HG02623 (cell line): ENCODE results near the gene DCAF15.
A peak's percentile ranks its signal among the peaks of the same experiment; 100 is the strongest.
"Not testable (repeated sequence)": the region's sequence is repeated elsewhere in the genome, so short reads cannot be mapped to it uniquely, and the experiment has no call there.

Experiments
- ATAC-seq: cut with Tn5 transposase; IDR thresholded peaks from one replicate; pipeline ENCODE4 v1.9.1; 2021; ENCODE audit warnings: moderate library complexity; ENCODE audit not compliant: unreplicated experiment

The DCAF15 gene

DNA sequence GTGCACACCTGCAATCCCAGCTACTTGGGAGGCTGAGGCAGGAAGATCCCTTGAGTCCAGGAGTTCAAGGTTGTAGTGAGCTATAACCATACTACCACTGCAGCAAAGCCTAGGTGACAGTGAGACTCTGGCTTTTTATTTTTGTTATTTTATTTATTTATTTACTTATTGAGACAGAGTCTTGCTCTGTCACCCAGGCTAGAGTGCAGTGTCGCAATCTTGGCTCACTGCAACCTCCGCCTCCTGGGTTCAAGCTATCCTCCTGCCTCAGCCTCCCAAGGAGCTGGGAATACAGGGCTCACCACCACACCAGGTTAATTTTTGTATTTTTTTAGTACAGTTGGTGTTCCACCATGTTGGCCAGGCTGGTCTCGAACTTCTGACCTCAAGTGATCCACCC is 21.2 kb downstream of the DCAF15 start:
- ATAC-seq = not testable (repeated sequence)

GRCh38 chr19:13974073-13974472 is 21.8 kb downstream of the DCAF15 start:
- ATAC-seq = no peak

GRCh38 chr19:13975870-13976269 is 23.6 kb downstream of the DCAF15 start:
- ATAC-seq = no peak

- ATAC-seq = no peak
These were observed 24.1 kb downstream of the DCAF15 start for GRCh38 chr19:13976446-13976845.

DNA sequence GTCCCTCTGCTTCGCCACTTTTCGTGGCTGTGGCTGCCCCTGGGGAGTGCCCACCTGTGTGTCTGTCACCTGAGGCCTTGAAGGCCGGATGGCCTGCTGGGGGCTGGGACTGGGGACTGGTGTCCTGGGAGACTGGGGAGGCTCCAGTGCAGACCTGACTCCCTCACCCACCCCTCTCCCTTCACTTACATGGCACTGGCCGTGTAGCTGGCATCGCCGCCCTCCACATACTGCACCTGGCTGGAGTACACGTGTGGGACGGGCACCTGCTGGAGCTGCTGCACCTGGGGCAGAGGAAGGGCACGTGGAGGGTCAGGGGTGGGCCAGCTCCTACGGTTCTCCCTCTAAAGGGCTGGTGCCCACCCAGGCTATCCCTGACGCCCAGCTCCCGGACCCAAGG is 25.5 kb downstream of the DCAF15 start:
- no peak for ATAC-seq

GRCh38 chr19:13978351-13979243 is 26.3 kb downstream of the DCAF15 start:
- ATAC-seq = no peak

GRCh38 chr19:13979244-13979615 is 26.9 kb downstream of the DCAF15 start:
- no peak for ATAC-seq

DNA sequence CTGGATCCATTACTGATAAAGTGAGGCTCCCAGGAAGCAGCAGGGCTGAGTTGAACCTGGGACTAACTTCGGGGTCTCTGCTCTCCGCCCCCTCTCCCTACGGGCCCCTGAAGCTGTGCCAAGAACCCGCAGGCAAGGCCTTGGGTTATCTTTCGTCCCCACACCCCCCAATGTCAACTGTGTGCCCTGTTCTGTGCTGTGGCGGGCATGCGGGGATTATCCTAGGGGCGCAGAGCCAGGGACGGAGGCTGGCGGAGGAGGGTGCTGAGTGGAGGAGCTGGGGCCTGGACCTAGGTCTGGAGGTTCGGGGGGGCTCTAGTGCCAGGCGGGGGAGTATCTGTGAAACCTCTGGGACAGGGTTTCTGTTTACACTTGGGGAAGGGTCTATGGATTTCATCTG is 27.4 kb downstream of the DCAF15 start:
- ATAC-seq = no peak

GRCh38 chr19:13980340-13980739 is 28.0 kb downstream of the DCAF15 start:
- ATAC-seq = no peak

GRCh38 chr19:13981021-13981420 is 28.7 kb downstream of the DCAF15 start:
- no peak for ATAC-seq

DNA sequence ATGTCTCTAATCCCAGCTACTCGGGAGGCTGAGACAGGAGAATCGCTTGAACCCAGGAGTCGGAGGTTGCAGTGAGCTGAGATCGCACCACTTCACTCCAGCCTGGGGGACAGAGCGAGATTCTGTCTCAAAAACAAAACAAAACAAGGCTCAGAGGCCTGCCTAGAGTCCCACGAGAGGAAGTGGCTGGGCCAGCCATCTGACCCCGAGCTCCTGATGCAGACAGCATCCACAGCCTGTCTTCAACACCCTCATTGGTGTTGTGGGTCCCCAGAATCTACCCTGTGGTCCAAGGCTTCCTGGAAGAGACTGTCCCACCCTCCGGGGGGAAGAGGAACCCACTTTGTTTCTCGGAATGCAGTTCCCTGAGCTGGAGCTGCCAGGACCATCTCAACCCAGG is 29.2 kb downstream of the DCAF15 start:
- no peak for ATAC-seq

DNA sequence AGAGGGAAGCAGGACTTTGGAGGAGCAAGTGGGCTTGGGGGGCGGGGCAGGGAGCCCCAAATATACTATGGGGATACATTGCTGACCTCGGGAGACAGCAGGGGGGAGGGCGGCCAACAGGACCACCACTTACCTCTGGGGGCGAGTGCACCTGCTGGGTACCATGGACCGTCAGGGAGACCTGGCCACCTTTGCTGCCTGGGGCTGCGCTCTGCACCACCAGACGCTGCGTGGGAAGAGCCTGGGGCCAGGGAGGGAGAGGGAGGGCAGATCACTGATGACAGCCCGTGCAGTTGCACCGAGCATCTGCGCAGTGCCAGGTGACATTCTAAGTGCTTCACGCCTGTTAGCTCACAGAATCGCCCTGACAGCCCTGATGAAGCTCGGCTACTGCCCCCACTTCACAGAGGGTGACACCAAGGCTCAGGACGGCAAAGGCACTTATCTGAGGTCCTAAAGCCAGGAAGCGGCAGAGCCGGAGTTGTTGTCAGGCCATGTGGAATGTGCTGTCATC is 29.7 kb downstream of the DCAF15 start:
- no peak for ATAC-seq

DNA sequence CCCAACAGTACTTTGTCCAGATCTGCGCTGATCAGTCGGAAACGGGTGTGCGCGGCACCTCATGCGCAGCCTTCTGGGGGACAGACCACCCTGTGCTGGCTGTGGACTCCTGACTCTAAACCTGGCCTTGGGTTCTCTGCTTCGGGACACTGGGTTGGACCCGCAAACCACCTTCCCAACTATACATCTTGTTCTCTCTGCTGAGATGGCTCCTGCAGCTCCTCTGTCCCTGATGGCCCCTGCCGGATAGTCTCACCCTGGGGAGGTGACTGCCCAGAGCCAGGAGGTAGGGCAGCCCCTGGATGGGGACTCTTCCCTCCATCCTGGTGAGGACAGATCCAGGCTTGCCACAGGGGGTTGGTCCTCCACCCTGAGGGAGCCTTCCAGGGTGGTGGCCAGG is 30.5 kb downstream of the DCAF15 start:
- no peak for ATAC-seq

- no peak for ATAC-seq
These were observed 31.0 kb downstream of the DCAF15 start for GRCh38 chr19:13983213-13983889.

DNA sequence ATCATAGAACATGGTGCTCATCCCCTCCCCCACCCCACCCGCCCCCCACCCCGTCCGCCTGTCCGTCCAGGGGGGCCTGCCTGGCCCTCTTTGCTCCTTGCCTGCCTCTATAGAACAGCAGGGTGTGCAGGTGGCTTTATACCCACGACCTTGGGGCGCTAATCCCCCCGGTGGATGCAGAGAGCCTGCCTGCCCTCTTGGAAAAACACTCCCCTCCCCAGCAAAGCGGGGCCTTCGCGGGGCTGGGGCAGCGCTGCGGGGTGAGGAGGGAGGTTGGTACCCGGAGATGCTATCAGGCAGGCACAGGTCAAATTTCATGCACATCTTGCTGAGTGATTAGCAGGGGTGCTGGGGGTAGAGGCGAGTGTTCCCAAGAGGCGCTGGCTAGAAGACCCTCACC is 31.9 kb downstream of the DCAF15 start:
- ATAC-seq = no peak

- no peak for ATAC-seq
These were observed 32.8 kb downstream of the DCAF15 start for GRCh38 chr19:13984875-13985741.

- peak; percentile 14 for ATAC-seq
These were observed 33.5 kb downstream of the DCAF15 start for GRCh38 chr19:13985771-13986347.

- ATAC-seq = peak; percentile 69
These were observed 34.1 kb downstream of the DCAF15 start for GRCh38 chr19:13986348-13986904.

DNA sequence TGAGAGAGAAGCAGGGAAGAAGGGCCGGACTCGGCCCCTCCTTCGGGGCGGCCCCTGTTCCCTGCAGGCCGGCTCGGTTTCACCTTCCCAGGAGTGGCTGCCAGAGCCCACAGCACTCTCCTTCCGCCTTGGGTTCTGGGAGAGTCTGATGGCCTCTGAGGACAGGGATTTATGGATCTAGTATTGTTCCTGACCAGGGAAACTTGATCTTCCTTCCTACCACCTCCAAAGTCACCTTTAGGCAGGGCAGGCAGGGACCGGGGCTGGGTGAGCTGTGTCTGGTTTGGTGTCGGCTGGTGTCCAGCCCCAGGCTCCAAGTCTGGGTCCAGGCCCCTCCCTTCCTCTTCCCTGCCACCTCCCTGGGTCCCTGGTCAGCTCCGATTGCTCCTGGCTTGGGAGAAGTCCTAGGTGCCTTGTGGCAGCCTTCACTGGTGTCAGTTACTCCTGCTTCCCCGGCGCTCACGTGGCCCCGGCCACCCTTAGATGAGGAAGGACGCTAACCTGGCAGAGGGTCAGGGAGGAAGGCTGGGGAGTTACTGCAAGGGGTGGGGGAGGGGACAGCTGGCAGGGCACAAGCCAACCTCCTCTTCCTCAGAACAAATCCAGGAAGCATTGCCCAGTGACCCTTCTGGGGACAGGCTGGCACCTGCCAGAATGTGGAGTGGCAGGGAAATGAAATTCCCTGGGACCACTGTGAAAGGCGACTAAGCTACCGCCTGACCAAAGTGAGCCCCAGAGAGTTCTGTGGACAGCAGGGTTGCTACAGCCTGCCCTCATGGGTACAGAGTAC is 35.0 kb downstream of the DCAF15 start:
- no peak for ATAC-seq

GRCh38 chr19:13989487-13989886 is 37.2 kb downstream of the DCAF15 start:
- ATAC-seq = no peak
